Measurements from ENCODE around the gene ELOB. TPM values are rescaled to one million over a fixed set of nuclear protein-coding genes. Genes with fewer than 3 reads are reported as not detected.

ELOB gene
- total RNA-seq, 1 donor from 2014 or later: 183 TPM

- Mint-ChIP-seq H3K9me3 (ENCODE audit: unreplicated experiment) (peaks cover 3% of the 10 kb centered on the region), H3K36me3 (ENCODE audit: unreplicated experiment) (no peaks in the 10 kb centered on the region), H3K27me3 (ENCODE audit: unreplicated experiment) (peaks cover 12% of the 10 kb centered on the region), H3K4me3 (ENCODE audit: unreplicated experiment) (no peak overlapping the region), H3K27ac (ENCODE audit: unreplicated experiment) (no peak overlapping the region), H3K4me1 (ENCODE audit: low read depth, unreplicated experiment) (peaks cover 7% of the 10 kb centered on the region)
- no peak for DNase-seq
- TF ChIP-seq, protein P1, sequence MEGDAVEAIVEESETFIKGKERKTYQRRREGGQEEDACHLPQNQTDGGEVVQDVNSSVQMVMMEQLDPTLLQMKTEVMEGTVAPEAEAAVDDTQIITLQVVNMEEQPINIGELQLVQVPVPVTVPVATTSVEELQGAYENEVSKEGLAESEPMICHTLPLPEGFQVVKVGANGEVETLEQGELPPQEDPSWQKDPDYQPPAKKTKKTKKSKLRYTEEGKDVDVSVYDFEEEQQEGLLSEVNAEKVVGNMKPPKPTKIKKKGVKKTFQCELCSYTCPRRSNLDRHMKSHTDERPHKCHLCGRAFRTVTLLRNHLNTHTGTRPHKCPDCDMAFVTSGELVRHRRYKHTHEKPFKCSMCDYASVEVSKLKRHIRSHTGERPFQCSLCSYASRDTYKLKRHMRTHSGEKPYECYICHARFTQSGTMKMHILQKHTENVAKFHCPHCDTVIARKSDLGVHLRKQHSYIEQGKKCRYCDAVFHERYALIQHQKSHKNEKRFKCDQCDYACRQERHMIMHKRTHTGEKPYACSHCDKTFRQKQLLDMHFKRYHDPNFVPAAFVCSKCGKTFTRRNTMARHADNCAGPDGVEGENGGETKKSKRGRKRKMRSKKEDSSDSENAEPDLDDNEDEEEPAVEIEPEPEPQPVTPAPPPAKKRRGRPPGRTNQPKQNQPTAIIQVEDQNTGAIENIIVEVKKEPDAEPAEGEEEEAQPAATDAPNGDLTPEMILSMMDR (IDR thresholded peaks at IDR 0.05; ENCODE audit: partially characterized antibody, unreplicated experiment): no peak
Measured at GRCh38 chr16:2822496-2822895, 45.4 kb upstream of the ELOB start.

DNA sequence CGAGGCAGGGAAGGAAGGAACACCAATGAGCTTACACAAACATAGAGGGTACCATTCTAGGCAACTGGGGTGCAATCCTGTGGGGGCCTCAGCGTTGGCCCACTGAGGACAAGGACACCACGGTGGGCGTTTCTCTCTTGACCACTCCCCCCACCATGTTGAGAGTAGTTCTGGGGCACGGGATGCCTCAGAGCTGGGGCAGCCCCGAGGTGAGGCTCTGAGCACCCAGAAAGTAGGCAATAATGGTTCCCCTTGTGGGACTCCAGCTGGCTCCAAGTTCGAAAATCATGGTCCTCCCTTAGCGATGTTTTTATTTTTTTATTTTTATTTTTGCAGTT lies 45.0 kb upstream of the ELOB start:
- DNase-seq: no peak
- H3K27me3 Mint-ChIP-seq (ENCODE audit: unreplicated experiment): peaks cover 12% of the 10 kb centered on the region
- no peak overlapping the region for H3K27ac Mint-ChIP-seq (ENCODE audit: unreplicated experiment)
- H3K4me1 Mint-ChIP-seq (ENCODE audit: low read depth, unreplicated experiment): peaks cover 7% of the 10 kb centered on the region
- no peaks in the 10 kb centered on the region for H3K36me3 Mint-ChIP-seq (ENCODE audit: unreplicated experiment)
- peaks cover 3% of the 10 kb centered on the region for H3K9me3 Mint-ChIP-seq (ENCODE audit: unreplicated experiment)
- TF ChIP-seq, protein P1 (IDR thresholded peaks at IDR 0.05; ENCODE audit: partially characterized antibody, unreplicated experiment): no peak
- no peak overlapping the region for H3K4me3 Mint-ChIP-seq (ENCODE audit: unreplicated experiment)

GRCh38 chr16:2821487-2822157 lies 44.5 kb upstream of the ELOB start:
- TF ChIP-seq, protein P1 (IDR thresholded peaks at IDR 0.05; ENCODE audit: partially characterized antibody, unreplicated experiment): no peak
- H3K36me3 Mint-ChIP-seq (ENCODE audit: unreplicated experiment): no peaks in the 10 kb centered on the region
- DNase-seq: no peak
- H3K27ac Mint-ChIP-seq (ENCODE audit: unreplicated experiment): no peak overlapping the region
- H3K4me1 Mint-ChIP-seq (ENCODE audit: low read depth, unreplicated experiment): peaks cover 7% of the 10 kb centered on the region
- peaks cover 3% of the 10 kb centered on the region for H3K9me3 Mint-ChIP-seq (ENCODE audit: unreplicated experiment)
- no peak overlapping the region for H3K4me3 Mint-ChIP-seq (ENCODE audit: unreplicated experiment)
- peaks cover 12% of the 10 kb centered on the region for H3K27me3 Mint-ChIP-seq (ENCODE audit: unreplicated experiment)

DNA sequence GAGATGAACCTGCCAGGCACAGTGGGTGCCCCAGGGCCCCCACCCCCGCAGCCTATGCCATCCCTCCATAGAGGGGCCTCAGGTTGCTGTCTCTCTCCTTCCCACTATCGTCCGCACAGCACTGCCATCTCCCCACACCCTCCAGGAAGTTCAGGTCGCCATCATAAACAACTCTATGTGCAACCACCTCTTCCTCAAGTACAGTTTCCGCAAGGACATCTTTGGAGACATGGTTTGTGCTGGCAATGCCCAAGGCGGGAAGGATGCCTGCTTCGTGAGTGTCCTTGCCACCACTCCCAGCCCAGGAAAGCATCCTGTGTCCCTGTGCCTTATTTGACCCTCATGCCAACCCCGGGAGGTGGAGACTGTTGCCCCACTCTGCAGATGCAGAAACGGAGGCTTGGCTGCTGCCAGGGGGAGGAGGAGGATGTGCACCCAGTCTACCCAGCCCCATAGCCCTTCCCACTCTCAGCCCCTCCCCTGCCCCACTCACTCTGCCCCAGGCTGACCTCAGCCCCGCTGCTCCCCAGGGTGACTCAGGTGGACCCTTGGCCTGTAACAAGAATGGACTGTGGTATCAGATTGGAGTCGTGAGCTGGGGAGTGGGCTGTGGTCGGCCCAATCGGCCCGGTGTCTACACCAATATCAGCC lies 43.9 kb upstream of the ELOB start:
- TF ChIP-seq, protein P1 (IDR thresholded peaks at IDR 0.05; ENCODE audit: partially characterized antibody, unreplicated experiment): no peak
- no peak overlapping the region for H3K4me3 Mint-ChIP-seq (ENCODE audit: unreplicated experiment)

More for the DNA sequence above, 43.9 kb upstream of the ELOB start:
- no peak overlapping the region for H3K27ac Mint-ChIP-seq (ENCODE audit: unreplicated experiment)
- H3K9me3 Mint-ChIP-seq (ENCODE audit: unreplicated experiment): peaks cover 2% of the 10 kb centered on the region
- peaks cover 9% of the 10 kb centered on the region for H3K27me3 Mint-ChIP-seq (ENCODE audit: unreplicated experiment)
- no peak for DNase-seq
- H3K4me1 Mint-ChIP-seq (ENCODE audit: low read depth, unreplicated experiment): peaks cover 7% of the 10 kb centered on the region
- no peaks in the 10 kb centered on the region for H3K36me3 Mint-ChIP-seq (ENCODE audit: unreplicated experiment)
